ENCODE measurements around the gene CLASP1.

DNA sequence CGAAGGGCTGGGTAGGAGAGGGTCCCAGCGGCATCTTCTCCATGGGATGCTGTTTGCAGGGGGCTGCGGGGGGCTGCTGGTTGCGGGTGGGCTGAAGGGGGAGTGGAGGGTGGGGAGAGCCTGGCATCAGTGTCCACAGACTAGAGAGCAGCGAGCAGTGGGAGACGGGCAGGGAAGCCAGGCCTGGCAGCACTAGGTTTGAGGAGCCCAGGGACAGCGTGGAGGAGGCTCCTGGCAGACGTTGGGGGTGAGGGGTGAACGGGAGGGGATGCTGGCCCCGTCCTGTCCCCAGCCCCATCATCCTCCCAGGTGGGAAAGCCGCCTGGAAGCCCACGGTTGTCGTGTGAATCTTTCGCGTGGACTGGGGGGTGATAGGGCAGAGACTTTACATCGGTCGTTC, 316.0 kb downstream of the CLASP1 start:
- TF ChIP-seq, protein P1, sequence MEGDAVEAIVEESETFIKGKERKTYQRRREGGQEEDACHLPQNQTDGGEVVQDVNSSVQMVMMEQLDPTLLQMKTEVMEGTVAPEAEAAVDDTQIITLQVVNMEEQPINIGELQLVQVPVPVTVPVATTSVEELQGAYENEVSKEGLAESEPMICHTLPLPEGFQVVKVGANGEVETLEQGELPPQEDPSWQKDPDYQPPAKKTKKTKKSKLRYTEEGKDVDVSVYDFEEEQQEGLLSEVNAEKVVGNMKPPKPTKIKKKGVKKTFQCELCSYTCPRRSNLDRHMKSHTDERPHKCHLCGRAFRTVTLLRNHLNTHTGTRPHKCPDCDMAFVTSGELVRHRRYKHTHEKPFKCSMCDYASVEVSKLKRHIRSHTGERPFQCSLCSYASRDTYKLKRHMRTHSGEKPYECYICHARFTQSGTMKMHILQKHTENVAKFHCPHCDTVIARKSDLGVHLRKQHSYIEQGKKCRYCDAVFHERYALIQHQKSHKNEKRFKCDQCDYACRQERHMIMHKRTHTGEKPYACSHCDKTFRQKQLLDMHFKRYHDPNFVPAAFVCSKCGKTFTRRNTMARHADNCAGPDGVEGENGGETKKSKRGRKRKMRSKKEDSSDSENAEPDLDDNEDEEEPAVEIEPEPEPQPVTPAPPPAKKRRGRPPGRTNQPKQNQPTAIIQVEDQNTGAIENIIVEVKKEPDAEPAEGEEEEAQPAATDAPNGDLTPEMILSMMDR (IDR thresholded peaks at IDR 0.05) = no peak
- TF ChIP-seq, protein P2, sequence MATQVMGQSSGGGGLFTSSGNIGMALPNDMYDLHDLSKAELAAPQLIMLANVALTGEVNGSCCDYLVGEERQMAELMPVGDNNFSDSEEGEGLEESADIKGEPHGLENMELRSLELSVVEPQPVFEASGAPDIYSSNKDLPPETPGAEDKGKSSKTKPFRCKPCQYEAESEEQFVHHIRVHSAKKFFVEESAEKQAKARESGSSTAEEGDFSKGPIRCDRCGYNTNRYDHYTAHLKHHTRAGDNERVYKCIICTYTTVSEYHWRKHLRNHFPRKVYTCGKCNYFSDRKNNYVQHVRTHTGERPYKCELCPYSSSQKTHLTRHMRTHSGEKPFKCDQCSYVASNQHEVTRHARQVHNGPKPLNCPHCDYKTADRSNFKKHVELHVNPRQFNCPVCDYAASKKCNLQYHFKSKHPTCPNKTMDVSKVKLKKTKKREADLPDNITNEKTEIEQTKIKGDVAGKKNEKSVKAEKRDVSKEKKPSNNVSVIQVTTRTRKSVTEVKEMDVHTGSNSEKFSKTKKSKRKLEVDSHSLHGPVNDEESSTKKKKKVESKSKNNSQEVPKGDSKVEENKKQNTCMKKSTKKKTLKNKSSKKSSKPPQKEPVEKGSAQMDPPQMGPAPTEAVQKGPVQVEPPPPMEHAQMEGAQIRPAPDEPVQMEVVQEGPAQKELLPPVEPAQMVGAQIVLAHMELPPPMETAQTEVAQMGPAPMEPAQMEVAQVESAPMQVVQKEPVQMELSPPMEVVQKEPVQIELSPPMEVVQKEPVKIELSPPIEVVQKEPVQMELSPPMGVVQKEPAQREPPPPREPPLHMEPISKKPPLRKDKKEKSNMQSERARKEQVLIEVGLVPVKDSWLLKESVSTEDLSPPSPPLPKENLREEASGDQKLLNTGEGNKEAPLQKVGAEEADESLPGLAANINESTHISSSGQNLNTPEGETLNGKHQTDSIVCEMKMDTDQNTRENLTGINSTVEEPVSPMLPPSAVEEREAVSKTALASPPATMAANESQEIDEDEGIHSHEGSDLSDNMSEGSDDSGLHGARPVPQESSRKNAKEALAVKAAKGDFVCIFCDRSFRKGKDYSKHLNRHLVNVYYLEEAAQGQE (IDR thresholded peaks at IDR 0.05; ENCODE audit: insufficient read depth in 1 of 2, low read depth in 2 of 2, low read length in 1 of 2) = no peak
- TF ChIP-seq TCF7L2 (IDR thresholded peaks at IDR 0.05; ENCODE audit: low read depth, low read length) (no peak), SIN3A (IDR thresholded peaks at IDR 0.05; ENCODE audit: borderline replicate concordance, insufficient read depth, low read depth, low read length) (no peak), POLR2AphosphoS5 (IDR thresholded peaks at IDR 0.05; ENCODE audit: low read depth, low read length) (no peak)
